Muscle of back (tissue), 11 donors: ENCODE results near the gene RTEL1. TPM values are rescaled to one million over a fixed set of nuclear protein-coding genes. Genes with fewer than 3 reads are reported as not detected.

Experiments
- DNase-seq, 3 donors: peaks; one replicate each; pipeline versions ENCODE4 v3.0.0 to v3.0.0-alpha.2; 2013
- polyA plus RNA-seq, 10 donors: library from polyadenylated mRNA; unstranded; fragments of 120-200 nt; gene quantifications; one replicate each; pipeline ENCODE4 v1.2.1, GENCODE V29; 2013; ENCODE audit not compliant: insufficient read length in 10 of 10

Gene RTEL1
- polyA plus RNA-seq, 10 donors = 6.0 to 17.7 (median 11.1) TPM

- DNase-seq = peak; percentile 88 to 93 (median 91)
Observed at GRCh38 chr20:63739130-63740069, 81.3 kb downstream of the RTEL1 start, which contains the start of gene SLC2A4RG. Gene SLC2A4RG, plus strand, starts transcription at chr20:63739776. Its CDS starts 137 bp downstream, at chr20:63739913.

- DNase-seq = peak; percentile 53 to 82 (median 66)
Observed at GRCh38 chr20:63740070-63740626, 82.0 kb downstream of the RTEL1 start.

- peak; percentile 92 to 97 (median 93) for DNase-seq
Observed at GRCh38 chr20:63740627-63741353, 82.7 kb downstream of the RTEL1 start.

- no peak for DNase-seq
Observed at GRCh38 chr20:63741354-63741675, 83.2 kb downstream of the RTEL1 start.

GRCh38 chr20:63741676-63742380 lies 83.7 kb downstream of the RTEL1 start:
- DNase-seq = no peak

- DNase-seq = no peak
Observed at GRCh38 chr20:63742381-63743024, 84.4 kb downstream of the RTEL1 start.

GRCh38 chr20:63743210-63743970 lies 85.3 kb downstream of the RTEL1 start:
- no peak for DNase-seq

- DNase-seq = no peak
Observed at GRCh38 chr20:63744158-63744557, 86.0 kb downstream of the RTEL1 start.

- DNase-seq = no peak
Observed at GRCh38 chr20:63744574-63745423, 86.7 kb downstream of the RTEL1 start.

GRCh38 chr20:63745424-63745805 lies 87.3 kb downstream of the RTEL1 start:
- DNase-seq = no peak

Other genes starting within 250 kb of the RTEL1 start
- gene KCNQ2, start 185.7 kb upstream of the RTEL1 start, polyA plus RNA-seq = 1 to 10 TPM; 2.6 to 8.1 (median 4.3) TPM
- gene EEF1A2, start 159.2 kb upstream of the RTEL1 start, polyA plus RNA-seq = 100 to 1,000 TPM; 401 to 971 (median 772) TPM
- 100 to 1,000 TPM; 138 to 325 (median 206) TPM for gene PPDPF, start 137.5 kb upstream of the RTEL1 start, polyA plus RNA-seq
- under 1 TPM; 0.15 to 0.50 (median 0.32) TPM for gene PTK6, start 120.9 kb upstream of the RTEL1 start, polyA plus RNA-seq
- under 1 TPM in 1 of 10 donors, not detected in 9; 0.23 TPM for gene SRMS, start 110.6 kb upstream of the RTEL1 start, polyA plus RNA-seq
- under 1 TPM in 7 of 10 donors, not detected in 3; 0.12 to 0.36 (median 0.24) TPM for gene FNDC11, start 104.2 kb upstream of the RTEL1 start, polyA plus RNA-seq
- 10 to 100 TPM in 1 of 10 donors, 1 to 10 TPM in 9; 5.2 to 11.1 (median 6.8) TPM for gene HELZ2, start 84.1 kb upstream of the RTEL1 start, polyA plus RNA-seq
- 1 to 10 TPM; 5.3 to 9.3 (median 7.3) TPM for gene GMEB2, start 31.2 kb upstream of the RTEL1 start, polyA plus RNA-seq
- 10 to 100 TPM in 9 of 10 donors, 1 to 10 TPM in 1; 8.8 to 37.1 (median 16.1) TPM for gene STMN3, start 4.9 kb upstream of the RTEL1 start, polyA plus RNA-seq
- gene TNFRSF6B, start 38.3 kb downstream of the RTEL1 start, polyA plus RNA-seq = 1 to 10 TPM in 4 of 10 donors, under 1 TPM in 6; 0.22 to 3.0 (median 0.87) TPM
- 10 to 100 TPM; 20.1 to 28.2 (median 25.6) TPM for gene ARFRP1, start 49.7 kb downstream of the RTEL1 start, polyA plus RNA-seq
- 10 to 100 TPM; 10.5 to 15.1 (median 12.9) TPM for gene ZGPAT, start 49.7 kb downstream of the RTEL1 start, polyA plus RNA-seq
- gene LIME1, start 78.4 kb downstream of the RTEL1 start, polyA plus RNA-seq = 1 to 10 TPM; 1.9 to 9.7 (median 4.5) TPM
- 100 to 1,000 TPM in 9 of 10 donors, 10 to 100 TPM in 1; 88.5 to 165 (median 112) TPM for gene SLC2A4RG, start 81.5 kb downstream of the RTEL1 start, polyA plus RNA-seq
- 10 to 100 TPM; 12.8 to 17.3 (median 14.8) TPM for gene ZBTB46, start 173.0 kb downstream of the RTEL1 start, polyA plus RNA-seq
- not detected for gene ABHD16B, start 203.2 kb downstream of the RTEL1 start, polyA plus RNA-seq
- gene TPD52L2, start 207.0 kb downstream of the RTEL1 start, polyA plus RNA-seq = 10 to 100 TPM; 65.5 to 85.7 (median 77.4) TPM
- 10 to 100 TPM; 24.0 to 32.5 (median 29.9) TPM for gene DNAJC5, start 236.8 kb downstream of the RTEL1 start, polyA plus RNA-seq